ENCODE data around the gene TRAF7.

Gene TRAF7

GRCh38 chr16:2226918-2227317 lies 71.3 kb downstream of the TRAF7 start:
- H3K4me3 ChIP-seq (ENCODE audit: low read depth, low read length): no peak overlapping the region
- TF ChIP-seq, protein P1, sequence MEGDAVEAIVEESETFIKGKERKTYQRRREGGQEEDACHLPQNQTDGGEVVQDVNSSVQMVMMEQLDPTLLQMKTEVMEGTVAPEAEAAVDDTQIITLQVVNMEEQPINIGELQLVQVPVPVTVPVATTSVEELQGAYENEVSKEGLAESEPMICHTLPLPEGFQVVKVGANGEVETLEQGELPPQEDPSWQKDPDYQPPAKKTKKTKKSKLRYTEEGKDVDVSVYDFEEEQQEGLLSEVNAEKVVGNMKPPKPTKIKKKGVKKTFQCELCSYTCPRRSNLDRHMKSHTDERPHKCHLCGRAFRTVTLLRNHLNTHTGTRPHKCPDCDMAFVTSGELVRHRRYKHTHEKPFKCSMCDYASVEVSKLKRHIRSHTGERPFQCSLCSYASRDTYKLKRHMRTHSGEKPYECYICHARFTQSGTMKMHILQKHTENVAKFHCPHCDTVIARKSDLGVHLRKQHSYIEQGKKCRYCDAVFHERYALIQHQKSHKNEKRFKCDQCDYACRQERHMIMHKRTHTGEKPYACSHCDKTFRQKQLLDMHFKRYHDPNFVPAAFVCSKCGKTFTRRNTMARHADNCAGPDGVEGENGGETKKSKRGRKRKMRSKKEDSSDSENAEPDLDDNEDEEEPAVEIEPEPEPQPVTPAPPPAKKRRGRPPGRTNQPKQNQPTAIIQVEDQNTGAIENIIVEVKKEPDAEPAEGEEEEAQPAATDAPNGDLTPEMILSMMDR (IDR thresholded peaks at IDR 0.05; ENCODE audit: insufficient read depth, low read depth, low read length, missing control alignments): no peak
- no peak for DNase-seq (ENCODE audit: low read depth)

All from GM12865 (cell line).